HEK293 (cell line): ENCODE results near the gene SLC35G1.

Experiments
- CTCF ChIA-PET: fragments of 350-600 bp; formaldehyde crosslinking; extraction: SDS; loops from one replicate; lab custom pipeline; 2021; ENCODE audit warnings: antibody characterized with exemption; lab: Yijun Ruan, JAX
- POLR2A ChIA-PET: fragments of 300-600 bp; formaldehyde crosslinking; extraction: SDS; loops from one replicate; lab custom pipeline; 2020; ENCODE audit warnings: antibody characterized with exemption, inconsistent platforms; lab: Yijun Ruan, JAX
- H3K27ac ChIP-seq: fragments of 200-500 bp; sonication (Bioruptor generic); 2 replicates; pipeline ENCODE4 v1.5.1; 2014; ENCODE audit warnings: low read depth, low read length, control low read depth, inconsistent platforms; ENCODE audit errors: extremely low read depth
- H3K36me3 ChIP-seq, 2 experiments: fragments of 200-500 bp in 1 of 2; sonication (Bioruptor generic) in 1 of 2; 1 replicate in 1 of 2; 2 replicates in 1 of 2; pipeline ENCODE4 v1.5.1; 2014 to 2017; ENCODE audit warnings: inconsistent platforms in 2 of 2, low read length in 2 of 2; ENCODE audit not compliant: control insufficient read depth in 2 of 2, insufficient read depth in 1 of 2
- H3K4me1 ChIP-seq: fragments of 200-500 bp; sonication (Bioruptor generic); 2 replicates; pipeline ENCODE4 v1.5.1; 2014; ENCODE audit warnings: mild to moderate bottlenecking, low read length, inconsistent platforms; ENCODE audit not compliant: control insufficient read depth, insufficient read depth
- H3K4me3 ChIP-seq: 2 replicates; pipeline ENCODE4 v1.5.1; 2011; ENCODE audit warnings: low read depth, mild to moderate bottlenecking, control low read depth, low read length, moderate library complexity
- H3K9me3 ChIP-seq: fragments of 200-500 bp; sonication (Bioruptor generic); 2 replicates; pipeline ENCODE4 v1.5.1; 2014; ENCODE audit warnings: low read depth, low read length, inconsistent platforms; ENCODE audit not compliant: control insufficient read depth, insufficient read depth
- GFI1B ChIP-seq: fragments of 450-650 bp; formaldehyde crosslinking; IDR thresholded peaks from 2 replicates; pipeline ENCODE4 v1.5.1; 2016; ENCODE audit warnings: missing biosample characterization, missing genetic modification characterization
- KLF16 ChIP-seq: fragments of 450-650 bp; formaldehyde crosslinking; IDR thresholded peaks from 2 replicates; pipeline ENCODE4 v1.5.1; 2017; ENCODE audit warnings: missing biosample characterization, missing genetic modification characterization
- MEIS1 ChIP-seq: sonication (generic); formaldehyde crosslinking; IDR thresholded peaks from 2 replicates; pipeline ENCODE4 v1.8.1; 2022; ENCODE audit warnings: missing genetic modification reagents, mild to moderate bottlenecking, borderline replicate concordance
- SP2 ChIP-seq: fragments of 450-650 bp; formaldehyde crosslinking; IDR thresholded peaks from 2 replicates; pipeline ENCODE4 v1.5.1; 2016; ENCODE audit warnings: missing biosample characterization, missing genetic modification characterization
- ZBTB21 ChIP-seq: fragments of 450-650 bp; formaldehyde crosslinking; IDR thresholded peaks from 2 replicates; pipeline ENCODE4 v1.5.1; 2017; ENCODE audit warnings: missing biosample characterization, missing genetic modification characterization
- ZBTB26 ChIP-seq: fragments of 450-650 bp; formaldehyde crosslinking; optimal IDR thresholded peaks from 2 replicates; pipeline ENCODE3; 2016; ENCODE audit warnings: missing biosample characterization, mild to moderate bottlenecking, missing genetic modification characterization
- ZFP41 ChIP-seq: fragments of 450-650 bp; formaldehyde crosslinking; IDR thresholded peaks from 2 replicates; pipeline ENCODE4 v1.5.1; 2016; ENCODE audit warnings: missing biosample characterization, missing genetic modification characterization, borderline replicate concordance
- ZNF140 ChIP-seq: fragments of 450-650 bp; formaldehyde crosslinking; IDR thresholded peaks from 2 replicates; pipeline ENCODE4 v1.5.1; 2016; ENCODE audit warnings: missing biosample characterization, missing genetic modification characterization
- ZNF155 ChIP-seq: fragments of 450-650 bp; formaldehyde crosslinking; IDR thresholded peaks from 2 replicates; pipeline ENCODE4 v1.5.1; 2016; ENCODE audit warnings: missing biosample characterization, missing genetic modification characterization
- ZNF18 ChIP-seq: fragments of 450-650 bp; formaldehyde crosslinking; IDR thresholded peaks from 2 replicates; pipeline ENCODE4 v1.5.1; 2016; ENCODE audit warnings: missing biosample characterization, missing genetic modification characterization
- ZNF2 ChIP-seq: fragments of 450-650 bp; formaldehyde crosslinking; IDR thresholded peaks from 2 replicates; pipeline ENCODE4 v1.5.1; 2016; ENCODE audit warnings: missing biosample characterization, missing genetic modification characterization
- ZNF280C ChIP-seq: fragments of 450-650 bp; formaldehyde crosslinking; IDR thresholded peaks from 2 replicates; pipeline ENCODE4 v1.5.1; 2016; ENCODE audit warnings: missing biosample characterization, missing genetic modification characterization
- ZNF302 ChIP-seq: fragments of 450-650 bp; formaldehyde crosslinking; IDR thresholded peaks from 2 replicates; pipeline ENCODE4 v1.5.1; 2016; ENCODE audit warnings: missing biosample characterization, missing genetic modification characterization, low read depth
- ZNF311 ChIP-seq: fragments of 450-650 bp; formaldehyde crosslinking; IDR thresholded peaks from 2 replicates; pipeline ENCODE4 v1.5.1; 2017; ENCODE audit warnings: missing biosample characterization, missing genetic modification characterization, borderline replicate concordance
- ZNF366 ChIP-seq: fragments of 450-650 bp; formaldehyde crosslinking; conservative IDR thresholded peaks from 2 replicates; pipeline ENCODE4 v1.5.1; 2016; ENCODE audit warnings: missing biosample characterization, missing genetic modification characterization
- ZNF48 ChIP-seq: fragments of 450-650 bp; formaldehyde crosslinking; IDR thresholded peaks from 2 replicates; pipeline ENCODE4 v1.5.1; 2016; ENCODE audit warnings: missing biosample characterization, missing genetic modification characterization
- ZNF521 ChIP-seq: fragments of 450-650 bp; formaldehyde crosslinking; IDR thresholded peaks from 2 replicates; pipeline ENCODE4 v1.5.1; 2017; ENCODE audit warnings: missing biosample characterization, mild to moderate bottlenecking, missing genetic modification characterization
- ZNF624 ChIP-seq: fragments of 450-650 bp; formaldehyde crosslinking; IDR thresholded peaks from 2 replicates; pipeline ENCODE4 v1.5.1; 2017; ENCODE audit warnings: missing biosample characterization, missing genetic modification characterization
- ZNF677 ChIP-seq: fragments of 450-650 bp; IDR thresholded peaks from 2 replicates; pipeline ENCODE4 v1.5.0; 2018; ENCODE audit warnings: missing biosample characterization, mild to moderate bottlenecking, missing genetic modification characterization, moderate library complexity
- ZNF837 ChIP-seq: fragments of 450-650 bp; formaldehyde crosslinking; IDR thresholded peaks from 2 replicates; pipeline ENCODE4 v1.5.1; 2016; ENCODE audit warnings: missing biosample characterization, missing genetic modification characterization

Gene SLC35G1

GRCh38 chr10:93865794-93866425 lies 27.9 kb upstream of the SLC35G1 start (continued):
- TF ChIP-seq ZFP41 (tag by site-specific recombination) (no peak), ZNF280C (no peak), ZNF677 (tag by site-specific recombination) (no peak), ZNF624 (no peak), ZNF837 (tag by site-specific recombination) (no peak), GFI1B (no peak), ZNF140 (tag by site-specific recombination) (no peak), KLF16 (tag by site-specific recombination) (no peak), ZNF18 (tag by site-specific recombination) (no peak), ZNF366 (tag by site-specific recombination) (no peak), ZBTB26 (tag by site-specific recombination) (no peak)
- TF ChIP-seq, all 188 proteins: peak for 0

- CTCF ChIA-PET = interaction anchor here (3.6 kb wide), 1 partner anchor 9 kb away, joined by 24 read pairs; no protein-coding TSS in a partner anchor
- H3K36me3 ChIP-seq = no peaks in the 10 kb centered on the region
- TF ChIP-seq ZNF311 (no peak), ZNF280C (no peak), ZNF521 (tag by site-specific recombination) (no peak), ZBTB21 (tag by site-specific recombination) (no peak), ZNF155 (no peak), MEIS1 (CRISPR knock-in tag) (no peak), ZNF48 (tag by site-specific recombination) (no peak), SP2 (tag by site-specific recombination) (no peak), ZNF2 (tag by site-specific recombination) (no peak), ZNF302 (no peak)
- no peak overlapping the region for H3K4me3 ChIP-seq
- H3K9me3 ChIP-seq = no peaks in the 10 kb centered on the region
- H3K4me1 ChIP-seq = no peaks in the 10 kb centered on the region
- H3K27ac ChIP-seq = no peak overlapping the region
- POLR2A ChIA-PET = no interaction called here
Observed at GRCh38 chr10:93867525-93867924, 26.3 kb upstream of the SLC35G1 start.
